Measurements from ENCODE around the gene FAIM2.

Gene FAIM2

GRCh38 chr12:49821373-49822287, 82.1 kb downstream of the FAIM2 start:
- DNase-seq: no peak

GRCh38 chr12:49819786-49820185, 83.9 kb downstream of the FAIM2 start:
- no peak for DNase-seq

DNA sequence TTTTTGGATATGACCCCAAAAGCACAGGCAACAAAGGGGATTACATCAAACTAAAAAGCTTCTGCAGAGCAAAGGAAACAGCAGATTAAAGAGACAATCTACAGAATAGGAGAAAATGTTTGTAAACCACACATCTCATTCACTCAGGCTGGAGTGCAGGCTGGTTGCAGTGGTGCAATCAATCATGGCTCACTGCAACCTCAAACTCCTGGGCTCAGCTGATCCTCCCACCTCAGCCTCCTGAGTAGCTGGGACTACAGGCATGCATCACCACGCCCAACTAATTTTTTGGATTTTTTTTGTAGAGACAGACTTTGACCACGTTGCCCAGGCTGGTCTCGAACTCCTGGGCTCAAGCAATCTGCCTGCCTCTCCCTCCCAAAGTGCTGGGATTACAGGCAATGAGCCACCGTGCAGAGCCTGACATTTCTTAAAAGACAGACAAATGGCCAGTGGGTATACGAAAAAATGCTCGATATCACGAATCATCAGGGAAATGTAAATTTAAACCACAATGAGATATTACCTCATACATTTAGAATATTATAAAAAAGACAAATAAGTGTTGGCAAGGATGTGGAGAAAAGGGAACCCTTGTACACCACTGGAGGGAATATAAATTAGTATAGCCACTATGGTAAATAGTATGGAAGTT, 85.3 kb downstream of the FAIM2 start:
- no peak for DNase-seq
